Measurements from ENCODE around the gene MLLT10. TPM values are rescaled to one million over a fixed set of nuclear protein-coding genes. Genes with fewer than 3 reads are reported as not detected.

MLLT10 gene
- total and polyA plus RNA-seq, 10 of the 15 experiments (the other 5 are each of a cell fraction or from before 2014, with no cell fraction given), result 8.7 to 61.1 (median 28.5) TPM

GRCh38 chr10:21726601-21727225, 192.7 kb downstream of the MLLT10 start (continued):
- TF ChIP-seq CTCF (IDR thresholded peaks at IDR 0.05 in 2 of 3, conservative IDR thresholded peaks at IDR 0.05 in 1 of 3; ENCODE audit: control insufficient read depth in 2 of 3, extremely low read depth in 1 of 3, insufficient read depth in 1 of 3, low read depth in 3 of 3, low read length in 3 of 3), result no peak
- no peak for TF ChIP-seq NFXL1 (IDR thresholded peaks at IDR 0.05; ENCODE audit: borderline replicate concordance)
- no peak for TF ChIP-seq ESRRA (IDR thresholded peaks at IDR 0.05; ENCODE audit: low read length)
- TF ChIP-seq RBBP5 (conservative IDR thresholded peaks at IDR 0.05), result no peak
- no peak for TF ChIP-seq PRDM15 (CRISPR knock-in tag; IDR thresholded peaks at IDR 0.05)
- TF ChIP-seq NR2C1 (IDR thresholded peaks at IDR 0.05), result no peak
- TF ChIP-seq SRF (IDR thresholded peaks at IDR 0.05; ENCODE audit: low read depth in 2 of 2, low read length in 2 of 2), result no peak
- no peak for TF ChIP-seq NR2F1 (conservative IDR thresholded peaks at IDR 0.05)
- no peak for TF ChIP-seq EED (IDR thresholded peaks at IDR 0.05; ENCODE audit: low read depth)
- TF ChIP-seq DPF2 (IDR thresholded peaks at IDR 0.05), result no peak
- no peak for TF ChIP-seq RCOR1 (conservative IDR thresholded peaks at IDR 0.05; ENCODE audit: low read depth, low read length)

Measured in GM12878 (cell line).